ENCODE data around the gene DDX17. TPM values are rescaled to one million over a fixed set of nuclear protein-coding genes. Genes with fewer than 3 reads are reported as not detected.

Gene DDX17
- total RNA-seq, 1 donor from 2014 or later, result 364 TPM

GRCh38 chr22:38467904-38468442 is 38.1 kb downstream of the DDX17 start, which contains the start of gene KDELR3:
Gene KDELR3, plus strand, starts transcription at chr22:38468096. Its CDS starts 138 bp downstream, at chr22:38468234.
- no peak for DNase-seq (ENCODE audit: extremely low read depth, low read depth, low spot score)

GRCh38 chr22:38467438-38467903 is 38.6 kb downstream of the DDX17 start:
- no peak for DNase-seq (ENCODE audit: extremely low read depth, low read depth, low spot score)

DNA sequence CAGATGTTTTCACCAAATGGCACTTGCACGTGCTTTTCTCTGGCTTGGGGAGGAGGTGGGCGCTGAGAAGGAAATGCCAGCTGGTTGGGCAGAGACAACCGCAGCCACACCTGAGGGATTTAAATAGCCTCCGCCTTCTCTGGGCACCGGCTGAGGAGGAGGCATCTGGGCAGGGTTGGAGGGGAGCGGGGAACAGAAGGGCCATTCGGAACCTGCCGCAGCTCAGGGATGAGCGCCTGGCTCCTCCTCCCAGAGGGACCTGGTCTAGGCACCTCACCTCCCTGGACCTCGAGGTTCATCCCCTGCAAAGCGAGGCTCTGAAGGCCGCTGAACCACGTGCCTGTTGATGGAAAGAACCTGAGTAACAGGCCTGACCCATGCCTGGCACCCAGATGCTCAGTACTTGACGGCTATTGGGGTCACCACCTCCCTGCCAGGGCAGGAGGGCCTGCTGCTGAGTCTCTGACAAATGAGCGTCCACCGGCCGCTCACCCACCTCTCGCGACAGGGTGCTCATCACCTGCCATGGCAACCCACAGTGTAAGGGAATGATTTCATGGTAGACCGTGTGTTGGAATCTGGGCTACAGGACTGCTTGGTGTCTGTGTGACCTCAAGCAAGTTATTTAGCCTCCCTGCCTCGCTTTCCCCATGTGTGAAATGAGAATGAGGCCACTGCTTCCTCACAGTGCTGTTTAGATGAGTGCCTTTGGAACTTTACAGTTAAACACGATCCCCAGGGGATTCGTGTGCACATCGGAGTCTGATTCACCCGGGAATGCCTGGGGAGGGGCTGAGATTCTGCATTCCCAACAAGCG is 40.2 kb downstream of the DDX17 start:
- no peak for DNase-seq (ENCODE audit: extremely low read depth, low read depth, low spot score)

DNA sequence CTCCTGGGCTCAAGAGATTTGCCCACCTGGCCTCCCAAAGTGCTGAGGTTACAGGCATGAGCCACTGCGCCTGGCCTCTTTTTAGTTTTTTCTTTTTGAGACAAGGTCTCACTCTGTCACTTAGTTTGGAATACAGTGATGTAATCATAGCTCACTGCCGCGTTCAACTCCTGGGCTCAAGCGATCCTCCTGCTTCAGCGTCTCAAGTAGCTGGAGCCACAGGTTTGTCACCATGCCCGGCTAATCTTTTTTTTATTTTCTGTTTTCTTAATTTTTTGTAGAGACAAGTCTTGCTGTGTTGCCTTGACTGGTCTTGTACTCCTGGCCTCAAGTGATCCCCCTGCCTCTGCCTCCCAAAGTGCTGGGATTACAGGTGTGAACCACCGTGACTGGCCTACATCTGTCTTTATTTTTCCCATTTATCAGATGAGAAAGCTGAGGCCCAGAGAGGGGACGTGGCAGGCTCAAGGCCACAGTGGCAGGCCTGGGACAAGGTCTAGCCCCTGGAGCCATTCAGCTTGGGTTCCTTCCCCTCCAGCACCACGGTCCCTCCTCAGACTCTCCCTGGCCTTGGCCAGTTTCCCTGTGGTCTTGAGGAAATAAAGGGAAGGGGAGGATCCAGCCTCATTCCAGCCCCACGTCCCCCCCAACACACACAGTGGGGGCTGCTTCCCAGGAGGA is 41.0 kb downstream of the DDX17 start:
- DNase-seq (ENCODE audit: extremely low read depth, low read depth, low spot score), result no peak

- DNase-seq (ENCODE audit: extremely low read depth, low read depth, low spot score), result no peak
These were observed 42.9 kb downstream of the DDX17 start for GRCh38 chr22:38462960-38463784.

GRCh38 chr22:38461414-38462081 is 44.6 kb downstream of the DDX17 start:
- peak; percentile 20 for DNase-seq (ENCODE audit: extremely low read depth, low read depth, low spot score)

DNA sequence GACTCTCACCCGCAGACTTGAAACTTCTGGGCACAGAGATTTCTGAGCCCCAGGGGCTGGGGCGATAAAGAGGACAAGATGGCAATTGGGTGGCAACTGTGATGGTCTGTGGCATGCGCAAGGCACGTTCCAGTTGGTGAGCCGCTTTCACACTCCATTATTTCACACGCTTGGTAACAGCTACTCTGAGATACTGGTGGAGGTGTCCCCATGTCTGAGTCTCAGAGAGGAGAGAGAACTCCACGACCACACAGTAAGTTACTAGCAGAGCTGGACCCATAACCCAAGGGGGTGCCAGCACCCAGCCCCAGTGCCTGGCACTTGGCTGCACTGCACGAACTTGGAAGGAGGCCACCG is 45.1 kb downstream of the DDX17 start:
- DNase-seq (ENCODE audit: extremely low read depth, low read depth, low spot score), result no peak

- no peak for DNase-seq (ENCODE audit: extremely low read depth, low read depth, low spot score)
These were observed 45.7 kb downstream of the DDX17 start for GRCh38 chr22:38460426-38460840.

GRCh38 chr22:38456841-38457699 is 49.0 kb downstream of the DDX17 start:
- DNase-seq (ENCODE audit: extremely low read depth, low read depth, low spot score), result no peak

GRCh38 chr22:38456272-38456835 is 49.8 kb downstream of the DDX17 start:
- DNase-seq (ENCODE audit: extremely low read depth, low read depth, low spot score), result no peak

- DNase-seq (ENCODE audit: extremely low read depth, low read depth, low spot score), result no peak
These were observed 50.4 kb downstream of the DDX17 start for GRCh38 chr22:38455530-38456271.

DNA sequence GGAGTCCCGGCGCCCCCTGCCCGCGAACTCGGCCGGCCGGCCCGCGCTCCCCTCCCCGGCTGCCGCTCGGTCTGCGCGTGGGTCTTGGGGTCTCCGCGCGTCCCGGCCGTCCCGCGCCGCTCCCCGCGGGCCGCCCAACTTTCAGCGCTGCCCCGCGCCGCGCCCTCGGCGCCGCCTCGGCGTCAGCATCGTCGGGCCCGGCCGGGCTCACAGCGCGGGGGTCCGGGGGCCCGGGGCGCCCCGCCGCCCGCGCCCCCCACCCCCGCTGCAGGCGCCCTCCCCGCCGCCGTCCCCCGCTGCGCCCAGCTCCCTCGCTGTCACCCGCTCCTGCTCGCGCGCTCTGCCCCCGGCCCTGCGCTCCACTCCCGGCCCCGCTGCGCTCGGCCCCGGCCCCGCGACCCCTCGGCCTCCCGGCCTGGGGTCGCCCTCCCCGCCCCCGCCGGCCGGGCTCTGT is 51.0 kb downstream of the DDX17 start, which contains the start of gene KCNJ4:
KCNJ4 (minus strand) TSS at position 124 of the 454 bp plus-strand sequence. CDS start 27,067 bp downstream, outside the sequence.
- DNase-seq (ENCODE audit: extremely low read depth, low read depth, low spot score), result no peak

DNA sequence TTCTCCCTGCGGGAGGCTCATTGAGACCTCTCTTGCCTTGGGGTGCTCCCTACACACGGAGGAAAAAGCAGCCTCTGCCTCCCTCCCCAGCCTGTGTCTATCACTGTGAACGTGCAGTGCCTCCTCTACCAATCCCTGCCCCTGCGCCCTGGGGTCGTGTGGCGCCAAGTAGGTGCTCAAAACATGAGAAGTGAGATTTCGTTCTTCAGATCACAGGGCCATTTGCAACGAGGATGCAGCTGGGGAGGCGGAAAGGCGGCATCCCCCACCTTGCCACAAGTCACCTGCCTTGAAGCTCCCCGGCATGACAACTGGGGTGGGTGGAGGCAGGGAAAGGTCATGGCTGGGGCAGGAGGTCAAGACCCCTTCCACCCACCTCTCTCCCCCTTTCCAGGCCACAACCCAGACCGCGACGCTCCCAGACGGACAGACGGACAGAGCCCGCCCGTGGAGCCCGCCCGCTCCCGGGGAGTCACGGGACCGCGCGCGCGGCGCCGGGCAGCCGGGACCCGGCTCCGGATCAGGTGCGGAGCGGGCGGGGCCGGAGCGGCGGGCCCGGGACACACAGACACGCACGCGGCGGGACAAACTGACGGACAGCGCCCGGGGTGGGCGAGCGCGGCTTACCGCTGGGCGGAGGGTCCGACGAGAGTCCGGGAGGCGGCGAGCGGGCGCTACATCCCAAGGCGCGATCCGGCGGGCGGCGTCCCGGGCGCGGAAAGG is 51.6 kb downstream of the DDX17 start:
- no peak for DNase-seq (ENCODE audit: extremely low read depth, low read depth, low spot score)

- no peak for DNase-seq (ENCODE audit: extremely low read depth, low read depth, low spot score)
These were observed 52.1 kb downstream of the DDX17 start for GRCh38 chr22:38453996-38454352.

GRCh38 chr22:38453066-38453672 is 52.9 kb downstream of the DDX17 start:
- no peak for DNase-seq (ENCODE audit: extremely low read depth, low read depth, low spot score)

GRCh38 chr22:38452373-38453065 is 53.6 kb downstream of the DDX17 start:
- no peak for DNase-seq (ENCODE audit: extremely low read depth, low read depth, low spot score)

- DNase-seq (ENCODE audit: extremely low read depth, low read depth, low spot score), result no peak
These were observed 54.2 kb downstream of the DDX17 start for GRCh38 chr22:38451864-38452263.

All from glomerular endothelial cell (primary cell).